MCF 10A (cell line): ENCODE measurements around the gene TRIM62. TPM values are rescaled to one million over a fixed set of nuclear protein-coding genes. Genes with fewer than 3 reads are reported as not detected.

Source experiments
- BruUV-seq: library from RNA; stranded (reverse); fragments of 400-500 nt; replicated peaks from 2 replicates; lab custom pipeline; 2021; lab: Mats Ljungman, UMichigan
- CTCF ChIA-PET: fragments of 300-600 bp; sonication (Branson Sonifier 250); formaldehyde crosslinking; extraction: SDS; loops from one replicate; lab custom pipeline; 2021; ENCODE audit warnings: antibody characterized with exemption, inconsistent platforms; lab: Yijun Ruan, JAX
- POLR2A ChIA-PET: fragments of 300-600, 350-650 bp; sonication (Branson Sonifier 250); formaldehyde crosslinking; extraction: SDS; loops from one replicate; lab custom pipeline; 2020; ENCODE audit warnings: antibody characterized with exemption, inconsistent platforms; lab: Yijun Ruan, JAX
- DNase-seq: peaks from one replicate; pipeline ENCODE4 v3.0.0-alpha.2; 2018; ENCODE audit not compliant: unreplicated experiment
- H3K27ac Mint-ChIP-seq: one replicate; pipeline ENCODE4 v1.8.0; 2022; ENCODE audit warnings: mild to moderate bottlenecking, low read depth, mixed read lengths; ENCODE audit not compliant: unreplicated experiment
- H3K27me3 Mint-ChIP-seq: one replicate; pipeline ENCODE4 v1.8.0; 2022; ENCODE audit warnings: mixed read lengths; ENCODE audit not compliant: insufficient read depth, unreplicated experiment
- H3K36me3 Mint-ChIP-seq: one replicate; pipeline ENCODE4 v1.8.0; 2022; ENCODE audit warnings: mild to moderate bottlenecking, moderate library complexity, mixed read lengths; ENCODE audit not compliant: insufficient read depth, unreplicated experiment
- H3K4me1 Mint-ChIP-seq: one replicate; pipeline ENCODE4 v1.8.0; 2022; ENCODE audit warnings: mixed read lengths; ENCODE audit not compliant: insufficient read depth, unreplicated experiment
- H3K4me3 Mint-ChIP-seq: one replicate; pipeline ENCODE4 v1.8.0; 2022; ENCODE audit warnings: mild to moderate bottlenecking, moderate library complexity, mixed read lengths; ENCODE audit not compliant: unreplicated experiment
- H3K9me3 Mint-ChIP-seq: one replicate; pipeline ENCODE4 v1.8.0; 2022; ENCODE audit warnings: mixed read lengths; ENCODE audit not compliant: unreplicated experiment
- CTCF ChIP-seq: fragments of 200-600 bp; IDR thresholded peaks from one replicate; pipeline ENCODE4 v1.8.0; 2022; ENCODE audit warnings: antibody characterized with exemption, mild to moderate bottlenecking; ENCODE audit not compliant: unreplicated experiment
- intact Hi-C: fragments of 100-400 bp; cut with micrococcal nuclease; formaldehyde crosslinking; loops from 2 replicates; pipeline ENCODE4 v1.14.1; 2022
- total RNA-seq: library from RNA; stranded (reverse); gene quantifications from 2 replicates; pipeline ENCODE4 v1.2.3, GENCODE V29; 2022

Gene TRIM62
- total RNA-seq, 1 experiment from 2014 or later, result 2.4 TPM

GRCh38 chr1:33161061-33161681 lies 20.7 kb downstream of the TRIM62 start:
- POLR2A ChIA-PET, result interaction anchor here (0.7 kb wide), 1 partner anchor 11 kb away, joined by 3 read pairs; no protein-coding TSS in a partner anchor
- intact Hi-C loops, result no loop called here
- no peak overlapping the region for H3K27ac Mint-ChIP-seq
- peaks cover 7% of the 10 kb centered on the region for H3K36me3 Mint-ChIP-seq
- BruUV-seq, result no TSS peak
- CTCF ChIA-PET, result no interaction called here
- no peak for TF ChIP-seq CTCF
- no peaks in the 10 kb centered on the region for H3K9me3 Mint-ChIP-seq
- H3K27me3 Mint-ChIP-seq, result no peaks in the 10 kb centered on the region
- no peak overlapping the region for H3K4me3 Mint-ChIP-seq
- no peaks in the 10 kb centered on the region for H3K4me1 Mint-ChIP-seq
- no peak for DNase-seq

- H3K27ac Mint-ChIP-seq, result no peak overlapping the region
- intact Hi-C loops, result no loop called here
- no peaks in the 10 kb centered on the region for H3K9me3 Mint-ChIP-seq
- ChIA-PET POLR2A (no interaction called here), CTCF (interaction anchor here (0.7 kb wide), 1 partner anchor 8 kb away, joined by 3 read pairs; no protein-coding TSS in a partner anchor)
- no peak for DNase-seq
- no peak for TF ChIP-seq CTCF
- no peaks in the 10 kb centered on the region for H3K27me3 Mint-ChIP-seq
- BruUV-seq, result no TSS peak
- no peak overlapping the region for H3K4me3 Mint-ChIP-seq
- peaks cover 7% of the 10 kb centered on the region for H3K36me3 Mint-ChIP-seq
- H3K4me1 Mint-ChIP-seq, result no peaks in the 10 kb centered on the region
These were observed 22.3 kb downstream of the TRIM62 start for GRCh38 chr1:33159577-33159976.

GRCh38 chr1:33158366-33158765 lies 23.5 kb downstream of the TRIM62 start:
- Mint-ChIP-seq H3K4me3 (no peak overlapping the region), H3K36me3 (peaks cover under 1% of the 10 kb centered on the region), H3K4me1 (no peaks in the 10 kb centered on the region), H3K27ac (no peak overlapping the region), H3K9me3 (no peaks in the 10 kb centered on the region), H3K27me3 (no peaks in the 10 kb centered on the region)
- no TSS peak for BruUV-seq
- intact Hi-C loops, result no loop called here
- no peak for DNase-seq
- no peak for TF ChIP-seq CTCF
- ChIA-PET POLR2A (no interaction called here), CTCF (no interaction called here)

GRCh38 chr1:33157131-33157530 lies 24.7 kb downstream of the TRIM62 start:
- Mint-ChIP-seq H3K4me1 (no peaks in the 10 kb centered on the region), H3K4me3 (no peak overlapping the region), H3K9me3 (no peaks in the 10 kb centered on the region), H3K27me3 (no peaks in the 10 kb centered on the region), H3K27ac (no peak overlapping the region), H3K36me3 (no peaks in the 10 kb centered on the region)
- no peak for DNase-seq
- ChIA-PET POLR2A (no interaction called here), CTCF (interaction anchor here (1.0 to 1.2 kb wide), 2 partner anchors 181 to 314 kb away, joined by 3 read pairs; no protein-coding TSS in a partner anchor)
- intact Hi-C loops, result no loop called here
- BruUV-seq, result no TSS peak
- no peak for TF ChIP-seq CTCF
